Cardiac fibroblast (primary cell): ENCODE measurements around the gene CFDP1.
A peak's percentile ranks its signal among the peaks of the same experiment; 100 is the strongest.

Experiments used
- DNase-seq, 2 donors: peaks; one replicate each; pipeline versions ENCODE4 v3.0.0 to v3.0.0-alpha.2; 2010; ENCODE audit warnings: low read depth in 2 of 2
- H3K4me3 ChIP-seq, 2 donors: replicated peaks in 1 of 2; 1 replicate in 1 of 2; 2 replicates in 1 of 2; pipeline ENCODE4 v1.5.1; 2011; ENCODE audit warnings: low read depth in 2 of 2, low read length in 2 of 2, mild to moderate bottlenecking in 2 of 2, moderate library complexity in 1 of 2
- CTCF ChIP-seq: IDR thresholded peaks from one replicate; pipeline ENCODE4 v1.5.1; 2011; ENCODE audit warnings: low read depth, mild to moderate bottlenecking, low read length, inconsistent platforms

Gene CFDP1

GRCh38 chr16:75351183-75351582 lies 82.1 kb downstream of the CFDP1 start:
- DNase-seq = peak; percentile 81 to 89
- TF ChIP-seq CTCF = no peak
- no peak overlapping the region for H3K4me3 ChIP-seq

GRCh38 chr16:75345711-75346110 lies 87.6 kb downstream of the CFDP1 start:
- no peak for TF ChIP-seq CTCF
- no peak overlapping the region for H3K4me3 ChIP-seq
- no peak for DNase-seq

GRCh38 chr16:75343941-75344340 lies 89.4 kb downstream of the CFDP1 start:
- peak in 1 of 2 donors; percentile 19 for DNase-seq
- no peak overlapping the region for H3K4me3 ChIP-seq
- no peak for TF ChIP-seq CTCF

GRCh38 chr16:75343286-75343685 lies 90.0 kb downstream of the CFDP1 start:
- no peak overlapping the region for H3K4me3 ChIP-seq
- no peak for TF ChIP-seq CTCF
- no peak for DNase-seq

GRCh38 chr16:75342308-75342811 lies 90.9 kb downstream of the CFDP1 start:
- DNase-seq = peak; percentile 66 to 84
- TF ChIP-seq CTCF = no peak
- no peak overlapping the region for H3K4me3 ChIP-seq

GRCh38 chr16:75341564-75342307 lies 91.6 kb downstream of the CFDP1 start:
- peak in 1 of 2 donors; percentile 11 for DNase-seq
- TF ChIP-seq CTCF = no peak
- no peak overlapping the region for H3K4me3 ChIP-seq
